HFFc6 (cell line): ENCODE measurements around the gene CCDC38. TPM values are rescaled to one million over a fixed set of nuclear protein-coding genes. Genes with fewer than 3 reads are reported as not detected.

ENCODE experiments used
- DNase-seq: peaks from one replicate; pipeline ENCODE4 v3.0.0-alpha.2; 2018
- H3K27ac Mint-ChIP-seq: 2 replicates; pipeline ENCODE4 v1.8.0; 2020; ENCODE audit warnings: mild to moderate bottlenecking, mixed read lengths
- H3K27me3 Mint-ChIP-seq: 2 replicates; pipeline ENCODE4 v1.8.0; 2021; ENCODE audit warnings: mild to moderate bottlenecking, moderate library complexity, mixed read lengths; ENCODE audit not compliant: insufficient read depth
- H3K36me3 Mint-ChIP-seq: 2 replicates; pipeline ENCODE4 v1.8.0; 2021; ENCODE audit warnings: low read depth, mixed read lengths
- H3K4me1 Mint-ChIP-seq: 2 replicates; pipeline ENCODE4 v1.8.0; 2020; ENCODE audit warnings: low read depth, mixed read lengths
- H3K4me3 Mint-ChIP-seq: 2 replicates; pipeline ENCODE4 v1.8.0; 2020; ENCODE audit warnings: mild to moderate bottlenecking, moderate library complexity, mixed read lengths
- H3K9me3 Mint-ChIP-seq: 2 replicates; pipeline ENCODE4 v1.8.0; 2020; ENCODE audit warnings: mild to moderate bottlenecking, mixed read lengths
- total RNA-seq, 6 experiments: library from RNA; stranded (reverse); fragmentation: NEBNext Ultra II Directional; extraction: Animal tissue kit (Norgen Biotek cat#: 25700); gene quantifications; 2 replicates in 1 of 6; 3 replicates in 5 of 6; pipeline ENCODE4 v1.2.3, GENCODE V29; 2021
- TF ChIP-seq, protein P1 (sequence below): fragments of 200-600 bp; sonication (generic); IDR thresholded peaks from 2 replicates; pipeline ENCODE4 v1.5.0; 2021; ENCODE audit warnings: antibody characterized with exemption, mild to moderate bottlenecking

Gene CCDC38
- total RNA-seq, 6 experiments from 2014 or later = not detected

GRCh38 chr12:95942101-95942523 is 302 bp downstream of the CCDC38 start:
- peaks cover 6% of the 10 kb centered on the region for H3K27me3 Mint-ChIP-seq
- H3K4me1 Mint-ChIP-seq = peaks cover 5% of the 10 kb centered on the region; the same call in 1 of the 2 replicates
- peak overlapping the region; percentile 89 for H3K4me3 Mint-ChIP-seq
- TF ChIP-seq, protein P1, sequence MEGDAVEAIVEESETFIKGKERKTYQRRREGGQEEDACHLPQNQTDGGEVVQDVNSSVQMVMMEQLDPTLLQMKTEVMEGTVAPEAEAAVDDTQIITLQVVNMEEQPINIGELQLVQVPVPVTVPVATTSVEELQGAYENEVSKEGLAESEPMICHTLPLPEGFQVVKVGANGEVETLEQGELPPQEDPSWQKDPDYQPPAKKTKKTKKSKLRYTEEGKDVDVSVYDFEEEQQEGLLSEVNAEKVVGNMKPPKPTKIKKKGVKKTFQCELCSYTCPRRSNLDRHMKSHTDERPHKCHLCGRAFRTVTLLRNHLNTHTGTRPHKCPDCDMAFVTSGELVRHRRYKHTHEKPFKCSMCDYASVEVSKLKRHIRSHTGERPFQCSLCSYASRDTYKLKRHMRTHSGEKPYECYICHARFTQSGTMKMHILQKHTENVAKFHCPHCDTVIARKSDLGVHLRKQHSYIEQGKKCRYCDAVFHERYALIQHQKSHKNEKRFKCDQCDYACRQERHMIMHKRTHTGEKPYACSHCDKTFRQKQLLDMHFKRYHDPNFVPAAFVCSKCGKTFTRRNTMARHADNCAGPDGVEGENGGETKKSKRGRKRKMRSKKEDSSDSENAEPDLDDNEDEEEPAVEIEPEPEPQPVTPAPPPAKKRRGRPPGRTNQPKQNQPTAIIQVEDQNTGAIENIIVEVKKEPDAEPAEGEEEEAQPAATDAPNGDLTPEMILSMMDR = no peak
- H3K27ac Mint-ChIP-seq = no peak overlapping the region
- no peaks in the 10 kb centered on the region for H3K36me3 Mint-ChIP-seq
- no peaks in the 10 kb centered on the region for H3K9me3 Mint-ChIP-seq
- no peak for DNase-seq

DNA sequence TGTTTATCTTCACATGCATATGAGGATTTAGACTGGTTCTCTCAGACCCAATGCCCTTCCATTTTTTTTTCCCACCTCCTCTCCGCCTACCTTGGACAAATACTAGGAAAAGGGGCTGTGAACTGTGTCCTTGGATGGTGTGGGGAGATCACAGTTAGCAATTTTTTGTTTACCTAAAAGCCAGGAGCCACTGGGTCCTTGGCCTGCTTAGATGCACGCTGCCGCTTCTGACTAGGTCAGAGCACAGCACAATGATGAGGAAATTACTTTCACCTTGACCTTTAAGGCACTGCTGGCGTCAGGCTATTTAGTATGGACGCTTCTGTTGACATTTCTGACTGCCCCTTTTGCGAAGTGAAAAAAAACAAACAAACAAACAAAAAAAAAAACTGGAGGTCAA is 1.9 kb downstream of the CCDC38 start:
- H3K4me3 Mint-ChIP-seq = no peak overlapping the region
- H3K27ac Mint-ChIP-seq = no peak overlapping the region

GRCh38 chr12:95922231-95922630 is 20.2 kb downstream of the CCDC38 start:
- TF ChIP-seq, protein P1 = no peak
- DNase-seq = no peak
- Mint-ChIP-seq H3K27me3 (peaks cover 7% of the 10 kb centered on the region; the same call in 1 of the 2 replicates), H3K4me1 (no peaks in the 10 kb centered on the region), H3K27ac (no peak overlapping the region), H3K36me3 (no peaks in the 10 kb centered on the region), H3K4me3 (no peak overlapping the region), H3K9me3 (no peaks in the 10 kb centered on the region)

More for the DNA sequence above, 1.9 kb downstream of the CCDC38 start:
- no peak for DNase-seq
- Mint-ChIP-seq H3K4me1 (peaks cover 5% of the 10 kb centered on the region; the same call in 1 of the 2 replicates), H3K9me3 (no peaks in the 10 kb centered on the region), H3K27me3 (peaks cover 5% of the 10 kb centered on the region), H3K36me3 (no peaks in the 10 kb centered on the region)
- TF ChIP-seq, protein P1 = no peak

DNA sequence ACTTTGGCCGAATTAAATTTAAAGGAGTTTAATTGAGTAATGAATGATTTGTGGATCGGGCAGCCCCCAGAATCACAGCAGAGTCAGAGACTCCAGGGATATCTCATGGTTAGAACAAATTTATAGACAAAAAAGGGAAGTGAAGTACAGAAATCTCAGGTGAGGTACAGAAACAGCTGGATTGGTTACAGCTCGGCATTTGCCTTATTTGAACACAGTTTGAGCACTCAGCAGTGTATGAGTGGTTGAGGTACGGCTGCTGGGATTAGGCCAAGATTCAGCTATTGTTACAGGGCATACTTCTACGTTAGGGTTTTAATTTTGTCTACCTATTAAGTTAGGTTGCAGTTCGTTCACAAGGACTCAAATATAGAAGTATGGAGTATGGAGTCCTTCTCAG is 23.3 kb downstream of the CCDC38 start:
- Mint-ChIP-seq H3K9me3 (no peaks in the 10 kb centered on the region), H3K27ac (no peak overlapping the region), H3K36me3 (no peaks in the 10 kb centered on the region), H3K4me1 (no peaks in the 10 kb centered on the region), H3K27me3 (peaks cover 17% of the 10 kb centered on the region), H3K4me3 (no peak overlapping the region)
- DNase-seq = no peak
- TF ChIP-seq, protein P1 = no peak

DNA sequence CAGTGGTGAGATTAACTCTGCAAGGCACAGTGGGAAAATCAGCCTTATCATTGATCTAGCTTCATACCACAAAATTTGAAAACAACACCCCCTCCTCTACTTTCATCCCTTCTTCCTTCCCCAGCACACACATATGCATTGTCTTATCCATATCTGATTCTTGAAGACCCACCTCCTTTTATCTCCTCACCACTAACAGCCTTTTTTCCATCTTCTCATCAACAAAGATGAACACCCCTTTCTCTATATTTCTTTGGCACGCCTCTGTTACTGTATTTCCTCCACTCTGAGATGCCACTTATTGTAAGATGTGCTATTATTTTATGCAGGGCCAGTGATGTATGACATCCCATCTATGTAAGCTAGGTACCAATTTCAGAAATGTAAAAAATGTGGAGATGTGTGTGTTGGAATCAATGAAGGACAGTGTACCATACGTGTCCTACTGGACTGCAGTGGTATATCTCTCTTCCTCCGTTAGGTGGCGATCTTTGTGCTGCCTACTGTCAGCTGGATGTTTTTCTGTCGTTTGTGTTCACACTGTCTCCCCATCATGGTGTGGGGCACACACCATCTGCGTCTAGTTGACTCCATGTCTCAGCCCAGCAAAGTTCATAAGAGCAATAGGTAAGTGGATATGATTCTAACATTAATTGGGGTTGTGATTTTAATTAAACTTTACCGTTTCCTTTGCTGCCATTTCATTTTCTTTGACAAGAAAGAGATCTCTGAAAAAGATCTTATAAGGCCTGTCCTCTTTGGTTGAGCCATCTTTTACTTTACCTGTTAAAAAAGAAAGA is 24.0 kb downstream of the CCDC38 start:
- DNase-seq = peak; percentile 45
- Mint-ChIP-seq H3K4me1 (no peaks in the 10 kb centered on the region), H3K9me3 (no peaks in the 10 kb centered on the region), H3K27ac (no peak overlapping the region), H3K4me3 (no peak overlapping the region), H3K36me3 (no peaks in the 10 kb centered on the region), H3K27me3 (peaks cover 17% of the 10 kb centered on the region)
- TF ChIP-seq, protein P1 = peak; percentile 88
